AG08396 (cell line): ENCODE results near the gene ORC6.
A peak's percentile ranks its signal among the peaks of the same experiment; 100 is the strongest.
"Not testable (repeated sequence)": the region's sequence is repeated elsewhere in the genome, so short reads cannot be mapped to it uniquely, and the experiment has no call there.

ENCODE experiments used
- DNase-seq: peaks from one replicate; pipeline ENCODE4 v3.0.0; 2012; ENCODE audit warnings: low spot score, mixed read lengths

The ORC6 gene

GRCh38 chr16:46689365-46690280 lies at the start of gene ORC6:
Gene ORC6, plus strand, starts transcription at chr16:46689659. Its CDS starts 47 bp downstream, at chr16:46689706.
- DNase-seq: peak; percentile 98

GRCh38 chr16:46648656-46649055 lies 40.8 kb upstream of the ORC6 start:
- no peak for DNase-seq

- peak; percentile 86 for DNase-seq
Observed at GRCh38 chr16:46649588-46650253, 39.7 kb upstream of the ORC6 start.

- DNase-seq: peak; percentile 64
Observed at GRCh38 chr16:46650254-46650623, 39.2 kb upstream of the ORC6 start.

GRCh38 chr16:46651305-46651704 lies 38.2 kb upstream of the ORC6 start:
- DNase-seq: no peak

GRCh38 chr16:46658925-46659324 lies 30.5 kb upstream of the ORC6 start:
- DNase-seq: no peak

- no peak for DNase-seq
Observed at GRCh38 chr16:46662123-46662522, 27.3 kb upstream of the ORC6 start.

- peak; percentile 71 for DNase-seq
Observed at GRCh38 chr16:46673320-46674013, 16.0 kb upstream of the ORC6 start.

- not testable (repeated sequence) for DNase-seq
Observed at GRCh38 chr16:46677943-46678342, 11.5 kb upstream of the ORC6 start.

GRCh38 chr16:46681867-46682266 lies 7.6 kb upstream of the ORC6 start:
- not testable (repeated sequence) for DNase-seq

GRCh38 chr16:46686815-46687473 lies 2.5 kb upstream of the ORC6 start:
- no peak for DNase-seq

- no peak for DNase-seq
Observed at GRCh38 chr16:46687486-46687885, 2.0 kb upstream of the ORC6 start.

- DNase-seq: no peak
Observed at GRCh38 chr16:46688101-46688653, 1.3 kb upstream of the ORC6 start.

- peak; percentile 98 for DNase-seq
Observed at GRCh38 chr16:46688654-46689364, 650 bp upstream of the ORC6 start, which contains the start of gene VPS35. Gene VPS35, minus strand, starts transcription at chr16:46689178. Its CDS starts 45 bp downstream, at chr16:46689133.

- peak; percentile 26 for DNase-seq
Observed at GRCh38 chr16:46690281-46691178, 1.1 kb downstream of the ORC6 start.

- DNase-seq: no peak
Observed at GRCh38 chr16:46691726-46692125, 2.3 kb downstream of the ORC6 start.

GRCh38 chr16:46693598-46693997 lies 4.1 kb downstream of the ORC6 start:
- no peak for DNase-seq

GRCh38 chr16:46695937-46696336 lies 6.5 kb downstream of the ORC6 start:
- no peak for DNase-seq

- no peak for DNase-seq
Observed at GRCh38 chr16:46696957-46697356, 7.5 kb downstream of the ORC6 start.

- no peak for DNase-seq
Observed at GRCh38 chr16:46700048-46700447, 10.6 kb downstream of the ORC6 start.
